IMR-90 (cell line): Measurements from ENCODE around the gene WDFY2. TPM values are rescaled to one million over a fixed set of nuclear protein-coding genes. Genes with fewer than 3 reads are reported as not detected.

Experiments
- ATAC-seq: fragments of 200-7000 bp; cut with Tn5 transposase; 2 replicates; pipeline ENCODE4 v1.9.1; 2020; ENCODE audit warnings: low read depth, mild to moderate bottlenecking, moderate library complexity
- BruUV-seq: library from RNA; stranded (reverse); fragments of 400-500 nt; replicated peaks from 2 replicates; lab custom pipeline; 2021; lab: Mats Ljungman, UMichigan
- CTCF ChIA-PET: fragments of 300-600 bp; formaldehyde crosslinking; extraction: SDS; loops from one replicate; lab custom pipeline; 2021; ENCODE audit warnings: antibody characterized with exemption; lab: Yijun Ruan, JAX
- POLR2A ChIA-PET: fragments of 300-600 bp; sonication (Branson Sonifier 250); formaldehyde crosslinking; loops from one replicate; lab custom pipeline; 2022; ENCODE audit warnings: antibody characterized with exemption; ENCODE audit not compliant: unreplicated experiment; lab: Charles Lee
- DNase-seq: peaks from one replicate; pipeline ENCODE4 v3.0.0; 2013
- H2AFZ ChIP-seq: replicated peaks from 2 replicates; pipeline ENCODE3; 2013; ENCODE audit warnings: low read length, mild to moderate bottlenecking; ENCODE audit not compliant: poor library complexity
- H2AK5ac ChIP-seq: 2 replicates; pipeline ENCODE4 v1.6.1; 2013; ENCODE audit warnings: low read depth, low read length, inconsistent platforms
- H2AK9ac ChIP-seq: replicated peaks from 2 replicates; pipeline ENCODE3; 2013; ENCODE audit warnings: mild to moderate bottlenecking, low read depth, low read length, moderate library complexity; ENCODE audit not compliant: poor library complexity
- H2BK120ac ChIP-seq: 2 replicates; pipeline ENCODE4 v1.6.1; 2013; ENCODE audit warnings: low read depth, low read length, inconsistent platforms
- H2BK15ac ChIP-seq: 3 replicates; pipeline ENCODE4 v1.6.1; 2013; ENCODE audit warnings: low read depth, low read length, inconsistent platforms
- H2BK20ac ChIP-seq: 2 replicates; pipeline ENCODE4 v1.6.1; 2013; ENCODE audit warnings: low read depth, mild to moderate bottlenecking, inconsistent platforms, low read length, moderate library complexity
- H2BK5ac ChIP-seq: 2 replicates; pipeline ENCODE4 v1.6.1; 2013; ENCODE audit warnings: mild to moderate bottlenecking, low read depth, low read length, inconsistent platforms; ENCODE audit not compliant: poor library complexity, severe bottlenecking
- H3K14ac ChIP-seq: replicated peaks from 2 replicates; pipeline ENCODE4 v1.6.1; 2013; ENCODE audit warnings: low read depth, low read length, inconsistent platforms
- H3K18ac ChIP-seq: 2 replicates; pipeline ENCODE4 v1.6.1; 2013; ENCODE audit warnings: low read depth, low read length, control low read depth
- H3K23ac ChIP-seq: 2 replicates; pipeline ENCODE4 v1.6.1; 2013; ENCODE audit warnings: low read depth, low read length, inconsistent platforms
- H3K27ac ChIP-seq: 2 replicates; pipeline ENCODE4 v1.5.1; 2013; ENCODE audit warnings: mild to moderate bottlenecking, control low read depth, low read length; ENCODE audit not compliant: insufficient read depth
- H3K27me3 ChIP-seq: 2 replicates; pipeline ENCODE4 v1.6.1; 2013; ENCODE audit warnings: low read length; ENCODE audit not compliant: control insufficient read depth, insufficient read depth
- H3K36me3 ChIP-seq: 2 replicates; pipeline ENCODE4 v1.6.1; 2013; ENCODE audit warnings: low read length, mixed read lengths; ENCODE audit not compliant: control insufficient read depth, insufficient read depth
- H3K4ac ChIP-seq: 2 replicates; pipeline ENCODE4 v1.6.1; 2013; ENCODE audit warnings: low read depth, low read length, inconsistent platforms
- H3K4me1 ChIP-seq: 2 replicates; pipeline ENCODE4 v1.6.1; 2013; ENCODE audit warnings: low read length, mixed read lengths; ENCODE audit not compliant: control insufficient read depth, insufficient read depth
- H3K4me2 ChIP-seq: 2 replicates; pipeline ENCODE4 v1.6.1; 2013; ENCODE audit warnings: low read depth, mild to moderate bottlenecking, control low read depth, low read length, moderate library complexity
- H3K4me3 ChIP-seq: 2 replicates; pipeline ENCODE4 v1.5.1; 2013; ENCODE audit warnings: low read depth, mild to moderate bottlenecking, control low read depth, low read length, moderate library complexity; ENCODE audit not compliant: insufficient read depth
- H3K56ac ChIP-seq: 2 replicates; pipeline ENCODE4 v1.6.1; 2013; ENCODE audit warnings: low read length, inconsistent platforms; ENCODE audit not compliant: insufficient read depth; ENCODE audit errors: extremely low read depth
- H3K79me1 ChIP-seq, 2 experiments: 2 replicates each; pipeline ENCODE4 v1.6.1; 2013; ENCODE audit warnings: low read length in 2 of 2, inconsistent platforms in 1 of 2, low read depth in 1 of 2
- H3K9ac ChIP-seq: 2 replicates; pipeline ENCODE4 v1.6.1; 2013; ENCODE audit warnings: low read depth, low read length, control low read depth
- H3K9me1 ChIP-seq: 2 replicates; pipeline ENCODE4 v1.6.1; 2013; ENCODE audit warnings: low read length, inconsistent platforms; ENCODE audit not compliant: insufficient read depth
- H3K9me3 ChIP-seq: 2 replicates; pipeline ENCODE4 v1.6.1; 2013; ENCODE audit warnings: low read length; ENCODE audit not compliant: control insufficient read depth, insufficient read depth
- H4K20me1 ChIP-seq: 2 replicates; pipeline ENCODE4 v1.6.1; 2013; ENCODE audit warnings: low read length, inconsistent platforms; ENCODE audit not compliant: insufficient read depth
- H4K5ac ChIP-seq: 2 replicates; pipeline ENCODE4 v1.6.1; 2013; ENCODE audit warnings: mild to moderate bottlenecking, low read depth, low read length, control low read depth
- H4K8ac ChIP-seq, 2 experiments: 2 replicates each; pipeline ENCODE4 v1.6.1; 2013; ENCODE audit warnings: low read depth in 2 of 2, low read length in 2 of 2, control low read depth in 1 of 2, inconsistent platforms in 1 of 2
- H4K91ac ChIP-seq: 2 replicates; pipeline ENCODE4 v1.6.1; 2013; ENCODE audit warnings: low read depth, low read length, inconsistent platforms; ENCODE audit not compliant: insufficient read depth
- BHLHE40 ChIP-seq: fragments of 150-350 bp; IDR thresholded peaks from 2 replicates; pipeline ENCODE4 v1.6.1; 2016; ENCODE audit warnings: mild to moderate bottlenecking, low read depth, low read length
- CEBPB ChIP-seq: IDR thresholded peaks from 2 replicates; pipeline ENCODE4 v1.6.1; 2012; ENCODE audit warnings: low read depth, low read length, improper control_type of control experiment
- CTCF ChIP-seq: conservative IDR thresholded peaks from 2 replicates; pipeline ENCODE4 v1.5.1; 2012; ENCODE audit warnings: mild to moderate bottlenecking, low read depth, low read length, improper control_type of control experiment
- MAFK ChIP-seq: IDR thresholded peaks from 2 replicates; pipeline ENCODE4 v1.6.1; 2012; ENCODE audit warnings: low read depth, low read length, improper control_type of control experiment
- MAZ ChIP-seq: IDR thresholded peaks from 2 replicates; pipeline ENCODE4 v1.6.1; 2012; ENCODE audit warnings: low read depth, mild to moderate bottlenecking, low read length, improper control_type of control experiment, moderate library complexity, borderline replicate concordance
- MXI1 ChIP-seq: IDR thresholded peaks from 2 replicates; pipeline ENCODE4 v1.6.1; 2012; ENCODE audit warnings: low read depth, mild to moderate bottlenecking, low read length, moderate library complexity, borderline replicate concordance
- NFE2L2 ChIP-seq: fragments of 150-350 bp; IDR thresholded peaks from 2 replicates; pipeline ENCODE4 v1.6.1; 2016; ENCODE audit warnings: low read depth, mild to moderate bottlenecking, low read length
- POLR2A ChIP-seq: IDR thresholded peaks from 2 replicates; pipeline ENCODE4 v1.6.1; 2012; ENCODE audit warnings: mild to moderate bottlenecking, low read depth, low read length
- RAD21 ChIP-seq: IDR thresholded peaks from 2 replicates; pipeline ENCODE4 v1.6.1; 2012; ENCODE audit warnings: low read length, improper control_type of control experiment
- RCOR1 ChIP-seq: IDR thresholded peaks from 2 replicates; pipeline ENCODE4 v1.6.1; 2012; ENCODE audit warnings: mild to moderate bottlenecking, low read length, improper control_type of control experiment; ENCODE audit not compliant: insufficient replicate concordance
- WGBS, 2 experiments: methylation state at CpG; one replicate each; pipeline versions ENCODE4 v1.1.5 to v1.1.7; 2013; ENCODE audit warnings: missing lambda C conversion rate in 2 of 2; ENCODE audit not compliant: insufficient read length in 1 of 2; ENCODE audit errors: extremely low coverage in 2 of 2; 5-methylcytosine and 5-hydroxymethylcytosine counted together
- dilution Hi-C: fragments of 300-500 bp; cut with HindIII; formaldehyde crosslinking; loops from one replicate; pipeline ENCODE4 v1.14.3; 2018; ENCODE audit warnings: low sequenced_read_pairs; ENCODE audit not compliant: unreplicated experiment
- in situ Hi-C: fragments of 300-500 bp; cut with MboI; formaldehyde crosslinking; loops from 3 replicates; pipeline ENCODE4 v1.14.3; 2019; ENCODE audit warnings: low sequenced_read_pairs, inconsistent platforms, mixed read lengths
- intact Hi-C: fragments of 100-400 bp; cut with micrococcal nuclease; formaldehyde crosslinking; loops from 2 replicates; pipeline ENCODE4 v1.10.0; 2022
- polyA plus RNA-seq, 3 experiments: library from polyadenylated mRNA; depleted of rRNA; stranded (reverse); fragments of >200 nt; gene quantifications; 2 replicates each; pipeline ENCODE4 v1.2.3, GENCODE V29; 2012; ENCODE audit warnings: low replicate concordance in 1 of 3
- total RNA-seq: library from RNA; depleted of rRNA; stranded (reverse); fragments of >200 nt; gene quantifications from 2 replicates; pipeline ENCODE4 v1.2.3, GENCODE V29; 2012
- TF ChIP-seq, protein P1 (sequence below): fragments of 150-350 bp; IDR thresholded peaks from 2 replicates; pipeline ENCODE4 v1.6.1; 2016; ENCODE audit warnings: low read depth, mild to moderate bottlenecking, low read length, moderate library complexity, borderline replicate concordance

The WDFY2 gene
- total and polyA plus RNA-seq, 2 of the 4 experiments (the other 2 are of a cell fraction) = 4.3 to 5.4 TPM

GRCh38 chr13:51600703-51601102 is 16.4 kb downstream of the WDFY2 start:
- Histone ChIP-seq H3K27me3 (no peaks in the 10 kb centered on the region), H2BK5ac (no peak overlapping the region), H3K18ac (no peak overlapping the region), H3K79me1 (peaks cover 47 to 82% of the 10 kb centered on the region in 2 experiments), H3K9me1 (no peaks in the 10 kb centered on the region; the same call in 1 of the 2 replicates), H3K4me3 (no peak overlapping the region), H2AK5ac (no peak overlapping the region), H3K56ac (no peak overlapping the region), H3K4me1 (peaks cover 6% of the 10 kb centered on the region), H2AFZ (no peak overlapping the region), H3K9ac (no peak overlapping the region), H4K20me1 (peaks cover 6% of the 10 kb centered on the region; the same call in 1 of the 2 replicates), H2BK120ac (no peak overlapping the region), H2BK15ac (no peak overlapping the region), H3K14ac (no peak overlapping the region), H2BK20ac (no peak overlapping the region), H3K27ac (no peak overlapping the region), H3K9me3 (no peaks in the 10 kb centered on the region), H4K5ac (peak overlapping the region; percentile 30; the same call in 1 of the 2 replicates), H4K91ac (no peak overlapping the region), H3K4me2 (no peak overlapping the region), H3K36me3 (no peaks in the 10 kb centered on the region), H4K8ac (no peak overlapping the region), H3K4ac (no peak overlapping the region), H3K23ac (no peak overlapping the region), H2AK9ac (no peak overlapping the region)
- in situ Hi-C loops (no loop called here), dilution Hi-C loops (no loop called here), intact Hi-C loops (no loop called here)
- TF ChIP-seq RCOR1 (no peak), NFE2L2 (no peak), RAD21 (no peak), CTCF (no peak), BHLHE40 (no peak), MAFK (no peak), POLR2A (no peak), CEBPB (no peak), MXI1 (no peak), MAZ (no peak)
- TF ChIP-seq, protein P1, sequence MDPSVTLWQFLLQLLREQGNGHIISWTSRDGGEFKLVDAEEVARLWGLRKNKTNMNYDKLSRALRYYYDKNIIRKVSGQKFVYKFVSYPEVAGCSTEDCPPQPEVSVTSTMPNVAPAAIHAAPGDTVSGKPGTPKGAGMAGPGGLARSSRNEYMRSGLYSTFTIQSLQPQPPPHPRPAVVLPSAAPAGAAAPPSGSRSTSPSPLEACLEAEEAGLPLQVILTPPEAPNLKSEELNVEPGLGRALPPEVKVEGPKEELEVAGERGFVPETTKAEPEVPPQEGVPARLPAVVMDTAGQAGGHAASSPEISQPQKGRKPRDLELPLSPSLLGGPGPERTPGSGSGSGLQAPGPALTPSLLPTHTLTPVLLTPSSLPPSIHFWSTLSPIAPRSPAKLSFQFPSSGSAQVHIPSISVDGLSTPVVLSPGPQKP = no peak
- WGBS, 2 experiments = 90% methylated on average over 2 of the region's 3 CpGs; no CpG with 5 or more reads in 1 of the 2 experiments
- POLR2A ChIA-PET = no interaction called here
- ATAC-seq (no peak), DNase-seq (no peak)
- no TSS peak for BruUV-seq
- CTCF ChIA-PET = no interaction called here
